ENCODE results near the gene MOSPD3.
"Not testable (repeated sequence)": the region's sequence is repeated elsewhere in the genome, so short reads cannot be mapped to it uniquely, and the experiment has no call there.

Gene MOSPD3

GRCh38 chr7:100611983-100612729 lies at the start of gene MOSPD3:
MOSPD3 (plus strand) TSS chr7:100612540; CDS start chr7:100612792, 252 bp downstream.
- peak; percentile 98 for DNase-seq

GRCh38 chr7:100563100-100563564 lies 49.2 kb upstream of the MOSPD3 start:
- DNase-seq = no peak

- DNase-seq = peak; percentile 18 to 20
Observed at GRCh38 chr7:100563809-100564400, 48.4 kb upstream of the MOSPD3 start.

- not testable (repeated sequence) for DNase-seq
Observed at GRCh38 chr7:100564405-100564804, 47.9 kb upstream of the MOSPD3 start.

GRCh38 chr7:100565133-100565571 lies 47.2 kb upstream of the MOSPD3 start:
- no peak for DNase-seq

- DNase-seq = no peak
Observed at GRCh38 chr7:100566018-100566531, 46.3 kb upstream of the MOSPD3 start.

GRCh38 chr7:100567031-100567730 lies 45.2 kb upstream of the MOSPD3 start:
- no peak for DNase-seq

- DNase-seq = no peak
Observed at GRCh38 chr7:100567751-100568175, 44.6 kb upstream of the MOSPD3 start.

GRCh38 chr7:100568176-100568895 lies 44.0 kb upstream of the MOSPD3 start:
- no peak for DNase-seq

GRCh38 chr7:100568896-100569844 lies 43.2 kb upstream of the MOSPD3 start:
- DNase-seq = peak in 1 of 2 experiments; percentile 26

- DNase-seq = no peak
Observed at GRCh38 chr7:100570954-100571828, 41.1 kb upstream of the MOSPD3 start.

GRCh38 chr7:100571829-100572116 lies 40.6 kb upstream of the MOSPD3 start:
- no peak for DNase-seq

GRCh38 chr7:100572281-100572948 lies 39.9 kb upstream of the MOSPD3 start:
- no peak for DNase-seq

- DNase-seq = no peak
Observed at GRCh38 chr7:100572949-100573675, 39.2 kb upstream of the MOSPD3 start.

- no peak for DNase-seq
Observed at GRCh38 chr7:100573691-100574361, 38.5 kb upstream of the MOSPD3 start, which contains the start of gene SAP25. SAP25 (minus strand) TSS chr7:100573900; CDS start chr7:100573742, 158 bp downstream.

- DNase-seq = no peak
Observed at GRCh38 chr7:100574362-100575205, 37.8 kb upstream of the MOSPD3 start.

- no peak for DNase-seq
Observed at GRCh38 chr7:100575206-100575631, 37.1 kb upstream of the MOSPD3 start.
